ENCODE measurements around the gene AVPR1A.

GRCh38 chr12:63133981-63134380 lies 17.0 kb downstream of the AVPR1A start:
- no peak for TF ChIP-seq CTCF (IDR thresholded peaks at IDR 0.05)
- TF ChIP-seq POLR2A (IDR thresholded peaks at IDR 0.05), result no peak
